Measurements from ENCODE around the gene TBCK. TPM values are rescaled to one million over a fixed set of nuclear protein-coding genes. Genes with fewer than 3 reads are reported as not detected.

TBCK gene
- total and polyA plus RNA-seq, 2 of the 13 experiments (the other 11 are each of a cell fraction or from before 2014, with no cell fraction given): 51.0 to 62.4 TPM

- no peak for ATAC-seq
- Histone ChIP-seq H3K79me2 (ENCODE audit: insufficient read depth, low read length) (no peaks in the 10 kb centered on the region), H4K20me1 (ENCODE audit: insufficient read depth, low read length) (no peaks in the 10 kb centered on the region), H3K36me3 (replicated peaks in 1 of 2; ENCODE audit: control insufficient read depth in 1 of 2, insufficient read depth in 2 of 2, low read length in 2 of 2) (no peaks in the 10 kb centered on the region), H3K27ac (ENCODE audit: extremely low read length, insufficient read depth, low read length) (no peak overlapping the region), H3K9me3 (ENCODE audit: low read length) (no peaks in the 10 kb centered on the region), H3K4me2 (ENCODE audit: low read depth, low read length) (no peak overlapping the region), H3K4me1 (ENCODE audit: insufficient read depth, low read length) (no peaks in the 10 kb centered on the region), H2AFZ (ENCODE audit: low read length) (no peak overlapping the region), H3K9ac (ENCODE audit: insufficient read depth, low read depth, low read length) (no peak overlapping the region), H3K4me3 (replicated peaks in 1 of 3; ENCODE audit: insufficient read depth in 1 of 3, low read depth in 2 of 3, low read length in 3 of 3) (no peak overlapping the region), H3K27me3 (ENCODE audit: control insufficient read depth in 1 of 2, insufficient read depth in 2 of 2, low read length in 2 of 2) (no peaks in the 10 kb centered on the region)
- in situ Hi-C loops (cut with HindIII; ENCODE audit: extremely low pct_ligation_motif_present, low pct_unique_long_range_greater_than_20kb): loop anchor here (25.0 kb wide), 1 partner anchor 453 kb away; no protein-coding TSS in a partner anchor
- CTCF ChIA-PET (ENCODE audit: low intra/inter-chr PET ratio, low total read pairs): no interaction called here
- DNase-seq (ENCODE audit: low spot score): no peak
- TF ChIP-seq FLYWCH1 (CRISPR knock-in tag; IDR thresholded peaks at IDR 0.05) (no peak), POLR2AphosphoS5 (IDR thresholded peaks at IDR 0.05; ENCODE audit: low read depth, low read length) (no peak), ZNF773 (CRISPR knock-in tag; IDR thresholded peaks at IDR 0.05; ENCODE audit: borderline replicate concordance) (no peak), PPARG (CRISPR knock-in tag; conservative IDR thresholded peaks at IDR 0.05) (no peak), MYPOP (CRISPR knock-in tag; IDR thresholded peaks at IDR 0.05) (no peak), ZNF782 (CRISPR knock-in tag; IDR thresholded peaks at IDR 0.05; ENCODE audit: borderline replicate concordance) (no peak), TERF1 (CRISPR knock-in tag; IDR thresholded peaks at IDR 0.05) (no peak), ZFY (CRISPR knock-in tag; IDR thresholded peaks at IDR 0.05) (no peak), KDM2A (CRISPR knock-in tag; IDR thresholded peaks at IDR 0.05; ENCODE audit: borderline replicate concordance, low read depth) (no peak), ZNF766 (CRISPR knock-in tag; IDR thresholded peaks at IDR 0.05; ENCODE audit: borderline replicate concordance) (no peak), TCF7 (IDR thresholded peaks at IDR 0.05; ENCODE audit: low read depth) (no peak), MEIS1 (CRISPR knock-in tag; IDR thresholded peaks at IDR 0.05; ENCODE audit: borderline replicate concordance) (no peak)
- TF ChIP-seq, protein P1, sequence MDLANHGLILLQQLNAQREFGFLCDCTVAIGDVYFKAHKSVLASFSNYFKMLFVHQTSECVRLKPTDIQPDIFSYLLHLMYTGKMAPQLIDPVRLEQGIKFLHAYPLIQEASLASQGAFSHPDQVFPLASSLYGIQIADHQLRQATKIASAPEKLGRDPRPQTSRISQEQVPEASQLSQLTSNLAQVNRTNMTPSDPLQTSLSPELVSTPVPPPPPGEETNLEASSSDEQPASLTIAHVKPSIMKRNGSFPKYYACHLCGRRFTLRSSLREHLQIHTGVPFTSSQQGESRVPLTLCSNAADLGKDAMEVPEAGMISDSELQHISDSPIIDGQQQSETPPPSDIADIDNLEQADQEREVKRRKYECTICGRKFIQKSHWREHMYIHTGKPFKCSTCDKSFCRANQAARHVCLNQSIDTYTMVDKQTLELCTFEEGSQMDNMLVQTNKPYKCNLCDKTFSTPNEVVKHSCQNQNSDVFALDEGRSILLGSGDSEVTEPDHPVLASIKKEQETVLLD (CRISPR knock-in tag; IDR thresholded peaks at IDR 0.05; ENCODE audit: low read depth): no peak
- TF ChIP-seq, protein P2, sequence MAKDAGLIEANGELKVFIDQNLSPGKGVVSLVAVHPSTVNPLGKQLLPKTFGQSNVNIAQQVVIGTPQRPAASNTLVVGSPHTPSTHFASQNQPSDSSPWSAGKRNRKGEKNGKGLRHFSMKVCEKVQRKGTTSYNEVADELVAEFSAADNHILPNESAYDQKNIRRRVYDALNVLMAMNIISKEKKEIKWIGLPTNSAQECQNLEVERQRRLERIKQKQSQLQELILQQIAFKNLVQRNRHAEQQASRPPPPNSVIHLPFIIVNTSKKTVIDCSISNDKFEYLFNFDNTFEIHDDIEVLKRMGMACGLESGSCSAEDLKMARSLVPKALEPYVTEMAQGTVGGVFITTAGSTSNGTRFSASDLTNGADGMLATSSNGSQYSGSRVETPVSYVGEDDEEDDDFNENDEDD (CRISPR knock-in tag; IDR thresholded peaks at IDR 0.05; ENCODE audit: borderline replicate concordance): no peak
- intact Hi-C loops (cut with micrococcal nuclease; ENCODE audit: unreplicated experiment): no loop called here
- no TSS peak for BruUV-seq (replicated peaks)
- POLR2A ChIA-PET: no interaction called here
- 96% methylated on average over 1 of the region's 1 CpG for WGBS (ENCODE audit: low lambda C conversion rate)
- no peak for FAIRE-seq
These were observed 42.9 kb upstream of the TBCK start for GRCh38 chr4:106358899-106359298.
